ENCODE data around the gene SRPK2.
"Not testable (repeated sequence)": the region's sequence is repeated elsewhere in the genome, so short reads cannot be mapped to it uniquely, and the experiment has no call there.

DNA sequence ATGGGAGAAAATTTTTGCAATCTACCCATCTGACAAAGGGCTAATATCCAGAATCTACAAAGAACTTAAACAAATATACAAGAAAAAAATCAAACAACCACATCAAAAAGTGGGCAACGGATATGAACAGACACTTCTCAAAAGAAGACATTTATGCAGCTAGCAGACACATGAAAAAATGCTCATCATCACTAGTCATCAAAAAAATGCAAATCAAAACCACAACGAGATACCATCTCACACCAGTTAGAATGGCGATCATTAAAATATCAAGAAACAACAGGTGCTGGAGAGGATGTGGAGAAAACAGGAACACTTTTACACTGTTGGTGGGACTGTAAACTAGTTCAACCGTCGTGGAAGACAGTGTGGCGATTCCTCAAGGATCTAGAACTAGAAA lies 88.1 kb downstream of the SRPK2 start:
- not testable (repeated sequence) for TF ChIP-seq POLR2AphosphoS5, POLR2A (IDR thresholded peaks at IDR 0.05; ENCODE audit: low read depth, low read length)

All from GM12892 (cell line).